Psoas muscle (tissue), 8 donors: Measurements from ENCODE around the gene SLC29A1. TPM values are rescaled to one million over a fixed set of nuclear protein-coding genes. Genes with fewer than 3 reads are reported as not detected.

ENCODE experiments used
- ATAC-seq, 4 donors: fragments of 200-7000 bp; cut with Tn5 transposase; one replicate each; pipeline ENCODE4 v1.9.1; 2020; ENCODE audit warnings: moderate library complexity in 3 of 4, mild to moderate bottlenecking in 2 of 4
- DNase-seq, 2 donors: peaks; one replicate each; pipeline ENCODE4 v3.0.0-alpha.2; 2020
- H3K27ac ChIP-seq: fragments of 200-600 bp; one replicate; pipeline ENCODE4 v1.8.0; 2022
- H3K27me3 ChIP-seq, 3 donors: fragments of 200-600 bp in 1 of 3; one replicate each; pipeline versions ENCODE4 v1.6.1 to v1.8.0; 2013 to 2022; ENCODE audit warnings: low read length in 2 of 3, mild to moderate bottlenecking in 2 of 3, moderate library complexity in 1 of 3; ENCODE audit not compliant: insufficient read depth in 3 of 3
- H3K36me3 ChIP-seq, 2 donors: fragments of 200-600 bp in 1 of 2; one replicate each; pipeline versions ENCODE4 v1.6.1 to v1.8.0; 2013 to 2022; ENCODE audit warnings: low read depth in 1 of 2, mild to moderate bottlenecking in 1 of 2, moderate library complexity in 1 of 2; ENCODE audit not compliant: insufficient read depth in 1 of 2
- H3K4me1 ChIP-seq: fragments of 200-600 bp; one replicate; pipeline ENCODE4 v1.8.0; 2022
- H3K4me3 ChIP-seq: fragments of 200-600 bp; one replicate; pipeline ENCODE4 v1.8.0; 2022; ENCODE audit warnings: mild to moderate bottlenecking
- H3K9me3 ChIP-seq: fragments of 200-600 bp; one replicate; pipeline ENCODE4 v1.8.0; 2022
- CTCF ChIP-seq: fragments of 200-600 bp; IDR thresholded peaks from one replicate; pipeline ENCODE4 v1.8.0; 2022; ENCODE audit warnings: antibody characterized with exemption
- WGBS, 3 donors: extraction: QIAGEN DNeasy Blood & Tissue Kit; methylation state at CpG; one replicate each; pipeline versions ENCODE4 v1.1.6 to v1.1.7; 2013; 5-methylcytosine and 5-hydroxymethylcytosine counted together
- intact Hi-C, 2 donors: fragments of 100-400 bp; cut with DNase I; formaldehyde crosslinking; loops; one replicate each; pipeline versions ENCODE4 v1.11.0 to v1.14.2; 2022
- polyA plus RNA-seq, 3 donors: library from polyadenylated mRNA; stranded (reverse); fragments of 200-250 nt; gene quantifications; one replicate each; pipeline ENCODE4 v1.2.3, GENCODE V29; 2013
- total RNA-seq, 4 donors: library from RNA; stranded (reverse); fragmentation: NEBNext Ultra II Directional in 2 of 4; extraction: Animal tissue kit (Norgen Biotek cat#: 25700) in 2 of 4; gene quantifications; one replicate each; pipeline versions ENCODE4 v1.2.1 to v1.2.4, GENCODE V29; 2021 to 2023
- donor health status: healthy with polysubstance abuse.
- donor health status: DM: no; HTN: no; CAD: no; lungs with moderate emphysema.
- donor health status: Bipolar disorder and iron deficiency.
- donor health status: healthy.
- donor health status: DM: yes; HTN: yes; CAD: no.
- donor health status: DM: no; HTN: no; CAD: no.
- donor health status: DM: no; HTN: no; CAD: no.
- donor health status: DM: yes; HTN: yes; CAD: no.

Gene SLC29A1
- total and polyA plus RNA-seq, 7 donors, result 29.1 to 80.7 (median 39.7) TPM

GRCh38 chr6:44276667-44277640 lies 53.6 kb downstream of the SLC29A1 start:
- no peaks in the 10 kb centered on the region for H3K36me3 ChIP-seq
- TF ChIP-seq CTCF, result no peak
- intact Hi-C loops, result no loop called here
- no peak for ATAC-seq
- peaks cover 0 to 26% (median 8%) of the 10 kb centered on the region in 3 donors for H3K27me3 ChIP-seq
- H3K9me3 ChIP-seq, result no peaks in the 10 kb centered on the region
- WGBS, 3 donors, result 74 to 77% (median 77%) methylated on average over 22 to 23 of the region's 23 CpGs
- H3K4me1 ChIP-seq, result no peaks in the 10 kb centered on the region
- no peak for DNase-seq
- H3K4me3 ChIP-seq, result no peak overlapping the region
- no peak overlapping the region for H3K27ac ChIP-seq

- no peaks in the 10 kb centered on the region for H3K9me3 ChIP-seq
- H3K4me3 ChIP-seq, result no peak overlapping the region
- H3K36me3 ChIP-seq, result no peaks in the 10 kb centered on the region
- DNase-seq, result no peak
- no peak for ATAC-seq
- H3K4me1 ChIP-seq, result no peaks in the 10 kb centered on the region
- H3K27me3 ChIP-seq, result peaks cover 0 to 24% (median 8%) of the 10 kb centered on the region in 3 donors
- no peak overlapping the region for H3K27ac ChIP-seq
- TF ChIP-seq CTCF, result no peak
- intact Hi-C loops, result no loop called here
- 82 to 86% (median 85%) methylated on average over 6 to 7 of the region's 7 CpGs for WGBS, 3 donors
These were observed 54.4 kb downstream of the SLC29A1 start for GRCh38 chr6:44277763-44278162.

GRCh38 chr6:44278315-44278714 lies 54.9 kb downstream of the SLC29A1 start:
- DNase-seq, result no peak
- peaks cover 0 to 24% (median 8%) of the 10 kb centered on the region in 3 donors for H3K27me3 ChIP-seq
- H3K4me1 ChIP-seq, result no peaks in the 10 kb centered on the region
- H3K4me3 ChIP-seq, result no peak overlapping the region
- TF ChIP-seq CTCF, result no peak
- no peak overlapping the region for H3K27ac ChIP-seq
- intact Hi-C loops, result no loop called here
- no peaks in the 10 kb centered on the region for H3K9me3 ChIP-seq
- ATAC-seq, result no peak
- no peaks in the 10 kb centered on the region for H3K36me3 ChIP-seq
- 68 to 77% (median 74%) methylated on average over 3 of the region's 3 CpGs for WGBS, 3 donors

DNA sequence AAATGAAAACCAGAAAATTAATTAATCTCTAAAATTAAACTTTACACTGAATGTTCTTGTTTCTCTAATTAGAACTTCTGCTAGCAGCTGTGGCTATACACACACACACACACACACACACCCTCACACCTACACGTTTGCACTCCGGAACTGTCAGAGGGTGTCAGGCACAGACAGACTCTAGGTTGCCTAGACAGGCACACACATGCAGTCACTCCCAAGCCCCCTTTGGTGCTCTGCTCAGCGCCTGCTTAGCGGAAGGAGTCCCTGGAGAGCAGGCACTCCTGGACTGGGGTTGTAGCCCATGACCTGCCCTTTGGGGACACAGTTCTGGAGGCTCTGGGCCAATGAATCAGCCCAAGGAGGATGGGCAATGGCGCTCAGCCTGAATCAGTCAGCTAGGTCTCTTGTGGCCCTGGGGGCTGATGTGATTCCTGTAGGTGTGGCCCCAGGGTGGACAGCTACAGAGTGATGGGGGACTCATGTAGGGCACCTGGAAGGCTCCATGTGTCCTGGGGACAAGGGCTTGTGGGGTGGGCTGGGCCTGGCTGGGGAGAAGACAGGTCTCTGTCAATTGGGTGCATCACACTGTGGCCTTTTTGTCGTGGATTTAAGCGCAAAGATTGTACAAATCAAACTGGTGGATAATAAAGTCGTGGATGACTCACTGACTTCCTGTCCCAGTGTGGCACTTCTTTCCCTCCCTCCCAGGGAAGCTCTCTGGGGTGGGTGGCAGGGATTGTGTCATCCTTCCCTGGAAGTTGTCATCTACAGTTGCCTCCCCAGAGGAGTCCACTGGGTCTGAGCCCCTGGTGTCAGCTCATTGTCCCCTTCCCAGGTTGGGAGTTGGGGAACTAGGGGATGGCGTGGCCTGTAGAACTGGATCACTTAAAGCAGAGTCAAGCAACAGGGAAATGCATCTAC lies 55.6 kb downstream of the SLC29A1 start:
- H3K27ac ChIP-seq, result no peak overlapping the region
- DNase-seq (no peak), ATAC-seq (no peak)
- H3K27me3 ChIP-seq, result peaks cover 0 to 24% (median 8%) of the 10 kb centered on the region in 3 donors
- H3K4me1 ChIP-seq, result no peaks in the 10 kb centered on the region
- intact Hi-C loops, result no loop called here
- no peaks in the 10 kb centered on the region for H3K9me3 ChIP-seq
- TF ChIP-seq CTCF, result no peak
- no peaks in the 10 kb centered on the region for H3K36me3 ChIP-seq
- H3K4me3 ChIP-seq, result no peak overlapping the region
- 67 to 70% (median 70%) methylated on average over 9 of the region's 9 CpGs for whole genome bisulfite sequencing, 3 donors

Other genes starting within 250 kb of the SLC29A1 start
- 100 to 1,000 TPM in 3 of 4 donors, 10 to 100 TPM in 1; 62.3 to 177 (median 113) TPM for gene MRPL14, start 96.1 kb upstream of the SLC29A1 start, total RNA-seq
- gene MRPL14, start 96.1 kb upstream of the SLC29A1 start, polyA plus RNA-seq, result 100 to 1,000 TPM; 166 to 308 (median 197) TPM
- 100 to 1,000 TPM in 1 of 4 donors, 10 to 100 TPM in 3; 32.7 to 121 (median 40.3) TPM for gene TMEM63B, start 96.0 kb upstream of the SLC29A1 start, total RNA-seq
- gene TMEM63B, start 96.0 kb upstream of the SLC29A1 start, polyA plus RNA-seq, result 10 to 100 TPM; 23.5 to 39.2 (median 27.9) TPM
- gene CAPN11, start 64.8 kb upstream of the SLC29A1 start, total RNA-seq, result under 1 TPM in 1 of 4 donors, not detected in 3; 0.32 TPM
- gene CAPN11, start 64.8 kb upstream of the SLC29A1 start, polyA plus RNA-seq, result under 1 TPM; 0.05 to 0.16 (median 0.11) TPM
- gene MYMX, start 6.7 kb upstream of the SLC29A1 start, total RNA-seq, result under 1 TPM in 3 of 4 donors, not detected in 1; 0.34 to 0.54 (median 0.36) TPM
- under 1 TPM in 2 of 3 donors, not detected in 1; 0.09 to 0.61 TPM for gene MYMX, start 6.7 kb upstream of the SLC29A1 start, polyA plus RNA-seq
- 1,000 to 10,000 TPM; 1,150 to 1,595 (median 1,339) TPM for gene HSP90AB1, start 23.5 kb downstream of the SLC29A1 start, total RNA-seq
- 1,000 to 10,000 TPM in 2 of 3 donors, 100 to 1,000 TPM in 1; 743 to 1,128 (median 1,033) TPM for gene HSP90AB1, start 23.5 kb downstream of the SLC29A1 start, polyA plus RNA-seq
- gene SLC35B2, start 33.9 kb downstream of the SLC29A1 start, total RNA-seq, result 10 to 100 TPM; 10.9 to 23.3 (median 18.0) TPM
- gene SLC35B2, start 33.9 kb downstream of the SLC29A1 start, polyA plus RNA-seq, result 10 to 100 TPM; 16.0 to 23.6 (median 20.8) TPM
- 1 to 10 TPM; 2.1 to 5.0 (median 3.0) TPM for gene NFKBIE, start 42.0 kb downstream of the SLC29A1 start, total RNA-seq
- 1 to 10 TPM; 2.8 to 5.2 (median 4.0) TPM for gene NFKBIE, start 42.0 kb downstream of the SLC29A1 start, polyA plus RNA-seq
- gene TMEM151B, start 46.9 kb downstream of the SLC29A1 start, total RNA-seq, result not detected
- gene TMEM151B, start 46.9 kb downstream of the SLC29A1 start, polyA plus RNA-seq, result under 1 TPM in 2 of 3 donors, not detected in 1; 0.04 to 0.07 TPM
- 1 to 10 TPM; 4.4 to 7.4 (median 5.1) TPM for gene AARS2, start 89.8 kb downstream of the SLC29A1 start, total RNA-seq
- 1 to 10 TPM; 2.2 to 4.3 (median 3.0) TPM for gene AARS2, start 89.8 kb downstream of the SLC29A1 start, polyA plus RNA-seq
- gene SPATS1, start 119.1 kb downstream of the SLC29A1 start, total RNA-seq, result not detected
- gene SPATS1, start 119.1 kb downstream of the SLC29A1 start, polyA plus RNA-seq, result not detected
- 10 to 100 TPM; 27.4 to 33.3 (median 30.2) TPM for gene CDC5L, start 164.1 kb downstream of the SLC29A1 start, total RNA-seq
- gene CDC5L, start 164.1 kb downstream of the SLC29A1 start, polyA plus RNA-seq, result 10 to 100 TPM; 10.9 to 21.0 (median 11.6) TPM